Osteocyte (in vitro differentiated cells): ENCODE data around the gene STEAP1. TPM values are rescaled to one million over a fixed set of nuclear protein-coding genes. Genes with fewer than 3 reads are reported as not detected.

Source experiments
- DNase-seq: peaks from one replicate; pipeline ENCODE4 v3.0.0; 2021; ENCODE audit warnings: mixed read lengths; ENCODE audit not compliant: unreplicated experiment; ENCODE audit errors: extremely low spot score
- H3K27ac Mint-ChIP-seq: one replicate; pipeline ENCODE4 v1.8.0; 2021; ENCODE audit warnings: mild to moderate bottlenecking, mixed read lengths; ENCODE audit not compliant: unreplicated experiment
- H3K27me3 Mint-ChIP-seq: one replicate; pipeline ENCODE4 v1.8.0; 2021; ENCODE audit warnings: mixed read lengths; ENCODE audit not compliant: unreplicated experiment
- H3K36me3 Mint-ChIP-seq: one replicate; pipeline ENCODE4 v1.8.0; 2021; ENCODE audit warnings: mixed read lengths; ENCODE audit not compliant: unreplicated experiment
- H3K4me1 Mint-ChIP-seq: one replicate; pipeline ENCODE4 v1.8.0; 2021; ENCODE audit warnings: mixed read lengths; ENCODE audit not compliant: unreplicated experiment
- H3K4me3 Mint-ChIP-seq: one replicate; pipeline ENCODE4 v1.8.0; 2021; ENCODE audit warnings: mild to moderate bottlenecking, moderate library complexity, mixed read lengths; ENCODE audit not compliant: unreplicated experiment
- H3K9me3 Mint-ChIP-seq: one replicate; pipeline ENCODE4 v1.8.0; 2021; ENCODE audit warnings: mixed read lengths; ENCODE audit not compliant: unreplicated experiment
- CTCF ChIP-seq: fragments of 200-600 bp; sonication (generic); IDR thresholded peaks from 2 replicates; pipeline ENCODE4 v1.5.0; 2021; ENCODE audit warnings: antibody characterized with exemption, mild to moderate bottlenecking, moderate library complexity
- total RNA-seq: library from RNA; stranded (reverse); gene quantifications from 2 replicates; pipeline ENCODE4 v1.2.1, GENCODE V29; 2021

STEAP1 gene
- total RNA-seq, 1 donor from 2014 or later = not detected

GRCh38 chr7:90172121-90172520 lies 17.9 kb downstream of the STEAP1 start:
- no peak for DNase-seq
- Mint-ChIP-seq H3K36me3 (peaks cover 2% of the 10 kb centered on the region), H3K4me3 (no peak overlapping the region), H3K27me3 (no peaks in the 10 kb centered on the region), H3K9me3 (peaks cover 16% of the 10 kb centered on the region), H3K4me1 (no peaks in the 10 kb centered on the region), H3K27ac (no peak overlapping the region)
- TF ChIP-seq CTCF = no peak

GRCh38 chr7:90172624-90173023 lies 18.4 kb downstream of the STEAP1 start:
- Mint-ChIP-seq H3K27ac (no peak overlapping the region), H3K27me3 (no peaks in the 10 kb centered on the region), H3K4me3 (no peak overlapping the region), H3K4me1 (no peaks in the 10 kb centered on the region), H3K9me3 (peaks cover 16% of the 10 kb centered on the region), H3K36me3 (peaks cover 2% of the 10 kb centered on the region)
- TF ChIP-seq CTCF = no peak
- DNase-seq = no peak

GRCh38 chr7:90173127-90173844 lies 19.0 kb downstream of the STEAP1 start:
- Mint-ChIP-seq H3K36me3 (peaks cover 2% of the 10 kb centered on the region), H3K9me3 (peaks cover 16% of the 10 kb centered on the region), H3K4me1 (no peaks in the 10 kb centered on the region), H3K4me3 (no peak overlapping the region), H3K27me3 (no peaks in the 10 kb centered on the region), H3K27ac (no peak overlapping the region)
- TF ChIP-seq CTCF = no peak
- DNase-seq = no peak

- no peak for DNase-seq
- no peak for TF ChIP-seq CTCF
- Mint-ChIP-seq H3K36me3 (no peaks in the 10 kb centered on the region), H3K27ac (no peak overlapping the region), H3K27me3 (no peaks in the 10 kb centered on the region), H3K9me3 (peaks cover 11% of the 10 kb centered on the region), H3K4me1 (peaks cover 3% of the 10 kb centered on the region), H3K4me3 (no peak overlapping the region)
Measured at GRCh38 chr7:90175667-90176066, 21.4 kb downstream of the STEAP1 start.

GRCh38 chr7:90176195-90176594 lies 21.9 kb downstream of the STEAP1 start:
- Mint-ChIP-seq H3K27ac (no peak overlapping the region), H3K9me3 (peaks cover 7% of the 10 kb centered on the region), H3K27me3 (no peaks in the 10 kb centered on the region), H3K36me3 (no peaks in the 10 kb centered on the region), H3K4me1 (peaks cover 3% of the 10 kb centered on the region), H3K4me3 (no peak overlapping the region)
- TF ChIP-seq CTCF = no peak
- DNase-seq = no peak
